Measurements from ENCODE around the gene TRMT1. TPM values are rescaled to one million over a fixed set of nuclear protein-coding genes. Genes with fewer than 3 reads are reported as not detected.

The TRMT1 gene
- total and polyA plus RNA-seq, 2 experiments from 2014 or later, result 88.6 to 90.1 TPM

- Mint-ChIP-seq H3K27ac (peak overlapping the region; percentile 100), H3K36me3 (ENCODE audit: low read depth) (peaks cover 34% of the 10 kb centered on the region), H3K4me1 (peaks cover 20% of the 10 kb centered on the region), H3K4me3 (peak overlapping the region; percentile 99), H3K27me3 (ENCODE audit: insufficient read depth, low read depth, poor library complexity) (peaks cover 55% of the 10 kb centered on the region), H3K9me3 (peaks cover 23% of the 10 kb centered on the region)
- Histone ChIP-seq H4K20me1 (replicated peaks; ENCODE audit: insufficient read depth) (peaks cover 8% of the 10 kb centered on the region), H3K36me3 (ENCODE audit: insufficient read depth) (peaks cover 7% of the 10 kb centered on the region; the same call in 1 of the 2 replicates), H3K27me3 (ENCODE audit: insufficient read depth) (no peaks in the 10 kb centered on the region), H2AFZ (no peak overlapping the region), H3K79me2 (replicated peaks; ENCODE audit: insufficient read depth) (peaks cover 44% of the 10 kb centered on the region), H3K4me3 (peak overlapping the region; percentile 100), H3F3A (replicated peaks; ENCODE audit: low read depth) (peaks cover 26% of the 10 kb centered on the region), H3K4me2 (peak overlapping the region; percentile 99), H3K4me1 (ENCODE audit: insufficient read depth) (peaks cover 7% of the 10 kb centered on the region), H3K9me2 (ENCODE audit: insufficient read depth) (no peaks in the 10 kb centered on the region), H3K27ac (ENCODE audit: low read depth) (peak overlapping the region; percentile 100)
- TF ChIP-seq ZNF331 (CRISPR knock-in tag; IDR thresholded peaks at IDR 0.05; ENCODE audit: low read depth), result no peak
- no peak for TF ChIP-seq ZNF114 (CRISPR knock-in tag; IDR thresholded peaks at IDR 0.05)
- TF ChIP-seq, protein P1, sequence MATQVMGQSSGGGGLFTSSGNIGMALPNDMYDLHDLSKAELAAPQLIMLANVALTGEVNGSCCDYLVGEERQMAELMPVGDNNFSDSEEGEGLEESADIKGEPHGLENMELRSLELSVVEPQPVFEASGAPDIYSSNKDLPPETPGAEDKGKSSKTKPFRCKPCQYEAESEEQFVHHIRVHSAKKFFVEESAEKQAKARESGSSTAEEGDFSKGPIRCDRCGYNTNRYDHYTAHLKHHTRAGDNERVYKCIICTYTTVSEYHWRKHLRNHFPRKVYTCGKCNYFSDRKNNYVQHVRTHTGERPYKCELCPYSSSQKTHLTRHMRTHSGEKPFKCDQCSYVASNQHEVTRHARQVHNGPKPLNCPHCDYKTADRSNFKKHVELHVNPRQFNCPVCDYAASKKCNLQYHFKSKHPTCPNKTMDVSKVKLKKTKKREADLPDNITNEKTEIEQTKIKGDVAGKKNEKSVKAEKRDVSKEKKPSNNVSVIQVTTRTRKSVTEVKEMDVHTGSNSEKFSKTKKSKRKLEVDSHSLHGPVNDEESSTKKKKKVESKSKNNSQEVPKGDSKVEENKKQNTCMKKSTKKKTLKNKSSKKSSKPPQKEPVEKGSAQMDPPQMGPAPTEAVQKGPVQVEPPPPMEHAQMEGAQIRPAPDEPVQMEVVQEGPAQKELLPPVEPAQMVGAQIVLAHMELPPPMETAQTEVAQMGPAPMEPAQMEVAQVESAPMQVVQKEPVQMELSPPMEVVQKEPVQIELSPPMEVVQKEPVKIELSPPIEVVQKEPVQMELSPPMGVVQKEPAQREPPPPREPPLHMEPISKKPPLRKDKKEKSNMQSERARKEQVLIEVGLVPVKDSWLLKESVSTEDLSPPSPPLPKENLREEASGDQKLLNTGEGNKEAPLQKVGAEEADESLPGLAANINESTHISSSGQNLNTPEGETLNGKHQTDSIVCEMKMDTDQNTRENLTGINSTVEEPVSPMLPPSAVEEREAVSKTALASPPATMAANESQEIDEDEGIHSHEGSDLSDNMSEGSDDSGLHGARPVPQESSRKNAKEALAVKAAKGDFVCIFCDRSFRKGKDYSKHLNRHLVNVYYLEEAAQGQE (IDR thresholded peaks at IDR 0.05; ENCODE audit: unreplicated experiment), result peak; percentile 20
- TF ChIP-seq EZH2phosphoT487 (IDR thresholded peaks at IDR 0.05; ENCODE audit: unreplicated experiment), result no peak
- TF ChIP-seq STAT1 (IDR thresholded peaks at IDR 0.05; ENCODE audit: unreplicated experiment), result no peak
- TF ChIP-seq, protein P2, sequence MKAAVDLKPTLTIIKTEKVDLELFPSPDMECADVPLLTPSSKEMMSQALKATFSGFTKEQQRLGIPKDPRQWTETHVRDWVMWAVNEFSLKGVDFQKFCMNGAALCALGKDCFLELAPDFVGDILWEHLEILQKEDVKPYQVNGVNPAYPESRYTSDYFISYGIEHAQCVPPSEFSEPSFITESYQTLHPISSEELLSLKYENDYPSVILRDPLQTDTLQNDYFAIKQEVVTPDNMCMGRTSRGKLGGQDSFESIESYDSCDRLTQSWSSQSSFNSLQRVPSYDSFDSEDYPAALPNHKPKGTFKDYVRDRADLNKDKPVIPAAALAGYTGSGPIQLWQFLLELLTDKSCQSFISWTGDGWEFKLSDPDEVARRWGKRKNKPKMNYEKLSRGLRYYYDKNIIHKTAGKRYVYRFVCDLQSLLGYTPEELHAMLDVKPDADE (IDR thresholded peaks at IDR 0.05), result peak; percentile 68; the same call in 1 of the 2 replicates
- no peak for TF ChIP-seq NANOG (IDR thresholded peaks at IDR 0.05; ENCODE audit: borderline replicate concordance)
- TF ChIP-seq JUNB (IDR thresholded peaks at IDR 0.05; ENCODE audit: unreplicated experiment), result no peak
- TF ChIP-seq POLR2AphosphoS5 (IDR thresholded peaks at IDR 0.05; ENCODE audit: low read depth), result peak; percentile 94
- TF ChIP-seq EZH2 (IDR thresholded peaks at IDR 0.05; ENCODE audit: low read depth, unreplicated experiment), result no peak
- TF ChIP-seq, protein P3, sequence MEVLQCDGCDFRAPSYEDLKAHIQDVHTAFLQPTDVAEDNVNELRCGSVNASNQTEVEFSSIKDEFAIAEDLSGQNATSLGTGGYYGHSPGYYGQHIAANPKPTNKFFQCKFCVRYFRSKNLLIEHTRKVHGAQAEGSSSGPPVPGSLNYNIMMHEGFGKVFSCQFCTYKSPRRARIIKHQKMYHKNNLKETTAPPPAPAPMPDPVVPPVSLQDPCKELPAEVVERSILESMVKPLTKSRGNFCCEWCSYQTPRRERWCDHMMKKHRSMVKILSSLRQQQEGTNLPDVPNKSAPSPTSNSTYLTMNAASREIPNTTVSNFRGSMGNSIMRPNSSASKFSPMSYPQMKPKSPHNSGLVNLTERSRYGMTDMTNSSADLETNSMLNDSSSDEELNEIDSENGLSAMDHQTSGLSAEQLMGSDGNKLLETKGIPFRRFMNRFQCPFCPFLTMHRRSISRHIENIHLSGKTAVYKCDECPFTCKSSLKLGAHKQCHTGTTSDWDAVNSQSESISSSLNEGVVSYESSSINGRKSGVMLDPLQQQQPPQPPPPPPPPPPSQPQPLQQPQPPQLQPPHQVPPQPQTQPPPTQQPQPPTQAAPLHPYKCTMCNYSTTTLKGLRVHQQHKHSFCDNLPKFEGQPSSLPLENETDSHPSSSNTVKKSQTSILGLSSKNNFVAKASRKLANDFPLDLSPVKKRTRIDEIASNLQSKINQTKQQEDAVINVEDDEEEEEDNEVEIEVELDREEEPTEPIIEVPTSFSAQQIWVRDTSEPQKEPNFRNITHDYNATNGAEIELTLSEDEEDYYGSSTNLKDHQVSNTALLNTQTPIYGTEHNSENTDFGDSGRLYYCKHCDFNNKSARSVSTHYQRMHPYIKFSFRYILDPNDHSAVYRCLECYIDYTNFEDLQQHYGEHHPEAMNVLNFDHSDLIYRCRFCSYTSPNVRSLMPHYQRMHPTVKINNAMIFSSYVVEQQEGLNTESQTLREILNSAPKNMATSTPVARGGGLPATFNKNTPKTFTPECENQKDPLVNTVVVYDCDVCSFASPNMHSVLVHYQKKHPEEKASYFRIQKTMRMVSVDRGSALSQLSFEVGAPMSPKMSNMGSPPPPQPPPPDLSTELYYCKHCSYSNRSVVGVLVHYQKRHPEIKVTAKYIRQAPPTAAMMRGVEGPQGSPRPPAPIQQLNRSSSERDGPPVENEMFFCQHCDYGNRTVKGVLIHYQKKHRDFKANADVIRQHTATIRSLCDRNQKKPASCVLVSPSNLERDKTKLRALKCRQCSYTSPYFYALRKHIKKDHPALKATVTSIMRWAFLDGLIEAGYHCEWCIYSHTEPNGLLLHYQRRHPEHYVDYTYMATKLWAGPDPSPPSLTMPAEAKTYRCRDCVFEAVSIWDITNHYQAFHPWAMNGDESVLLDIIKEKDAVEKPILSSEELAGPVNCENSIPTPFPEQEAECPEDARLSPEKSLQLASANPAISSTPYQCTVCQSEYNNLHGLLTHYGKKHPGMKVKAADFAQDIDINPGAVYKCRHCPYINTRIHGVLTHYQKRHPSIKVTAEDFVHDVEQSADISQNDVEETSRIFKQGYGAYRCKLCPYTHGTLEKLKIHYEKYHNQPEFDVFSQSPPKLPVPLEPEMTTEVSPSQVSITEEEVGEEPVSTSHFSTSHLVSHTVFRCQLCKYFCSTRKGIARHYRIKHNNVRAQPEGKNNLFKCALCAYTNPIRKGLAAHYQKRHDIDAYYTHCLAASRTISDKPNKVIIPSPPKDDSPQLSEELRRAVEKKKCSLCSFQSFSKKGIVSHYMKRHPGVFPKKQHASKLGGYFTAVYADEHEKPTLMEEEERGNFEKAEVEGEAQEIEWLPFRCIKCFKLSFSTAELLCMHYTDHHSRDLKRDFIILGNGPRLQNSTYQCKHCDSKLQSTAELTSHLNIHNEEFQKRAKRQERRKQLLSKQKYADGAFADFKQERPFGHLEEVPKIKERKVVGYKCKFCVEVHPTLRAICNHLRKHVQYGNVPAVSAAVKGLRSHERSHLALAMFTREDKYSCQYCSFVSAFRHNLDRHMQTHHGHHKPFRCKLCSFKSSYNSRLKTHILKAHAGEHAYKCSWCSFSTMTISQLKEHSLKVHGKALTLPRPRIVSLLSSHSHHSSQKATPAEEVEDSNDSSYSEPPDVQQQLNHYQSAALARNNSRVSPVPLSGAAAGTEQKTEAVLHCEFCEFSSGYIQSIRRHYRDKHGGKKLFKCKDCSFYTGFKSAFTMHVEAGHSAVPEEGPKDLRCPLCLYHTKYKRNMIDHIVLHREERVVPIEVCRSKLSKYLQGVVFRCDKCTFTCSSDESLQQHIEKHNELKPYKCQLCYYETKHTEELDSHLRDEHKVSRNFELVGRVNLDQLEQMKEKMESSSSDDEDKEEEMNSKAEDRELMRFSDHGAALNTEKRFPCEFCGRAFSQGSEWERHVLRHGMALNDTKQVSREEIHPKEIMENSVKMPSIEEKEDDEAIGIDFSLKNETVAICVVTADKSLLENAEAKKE (CRISPR knock-in tag; IDR thresholded peaks at IDR 0.05), result no peak
- TF ChIP-seq CREB1 (CRISPR knock-in tag; IDR thresholded peaks at IDR 0.05; ENCODE audit: low read depth), result peak; percentile 71
- TF ChIP-seq CTCF (conservative IDR thresholded peaks at IDR 0.05; ENCODE audit: low read depth in 2 of 2), result peak in 1 of 2 experiments; percentile 13; a peak in 1 of 4 replicates
- peak; percentile 32 for ATAC-seq
- DNase-seq (ENCODE audit: low spot score), result peak; percentile 98
Observed at GRCh38 chr19:13151605-13152355, 35.2 kb upstream of the TRMT1 start.

Measured in GM23338 (cell line).